GM21576 (cell line): ENCODE measurements around the gene NADK.
"Not testable (repeated sequence)": the region's sequence is repeated elsewhere in the genome, so short reads cannot be mapped to it uniquely, and the experiment has no call there.

Experiments used
- ATAC-seq: cut with Tn5 transposase; IDR thresholded peaks from one replicate; pipeline ENCODE4 v1.9.1; 2021; ENCODE audit warnings: mild to moderate bottlenecking, moderate library complexity; ENCODE audit not compliant: unreplicated experiment

The NADK gene

DNA sequence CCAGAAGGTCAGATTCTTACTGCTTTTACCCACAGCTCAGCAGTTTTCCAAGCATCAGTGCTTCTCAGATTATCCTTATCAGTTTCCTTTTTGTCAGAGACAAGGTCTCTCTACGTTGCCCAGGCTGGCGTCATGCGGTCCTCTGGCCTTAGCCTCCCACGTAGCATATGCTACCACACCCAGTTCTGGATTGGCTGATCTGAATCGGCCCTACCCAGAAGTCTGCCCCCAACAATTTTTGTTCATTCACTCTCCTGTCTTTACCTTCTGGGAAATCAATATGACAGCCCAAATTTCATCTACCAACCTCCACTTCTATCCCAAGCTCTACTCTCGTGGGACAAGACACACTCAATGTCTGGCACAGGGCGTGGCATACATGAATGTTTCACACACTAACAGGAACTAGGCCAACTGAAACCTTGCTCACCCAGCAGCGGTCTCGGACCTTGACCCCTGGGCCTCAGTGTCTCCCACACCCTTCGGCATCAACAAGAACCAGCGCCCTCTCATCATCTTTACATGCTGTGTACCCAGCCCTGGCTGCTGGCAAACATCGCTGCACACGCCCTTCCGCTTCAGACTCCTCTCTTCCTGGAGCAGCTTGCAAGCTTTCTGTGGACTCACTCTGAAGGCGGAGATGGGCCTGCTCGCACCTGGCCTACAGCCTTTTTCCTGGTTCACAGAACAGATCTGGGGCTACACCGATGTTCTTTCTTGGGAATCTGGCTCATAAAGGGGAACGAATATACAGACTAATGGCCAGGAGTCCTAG is 63.0 kb downstream of the NADK start:
- not testable (repeated sequence) for ATAC-seq

DNA sequence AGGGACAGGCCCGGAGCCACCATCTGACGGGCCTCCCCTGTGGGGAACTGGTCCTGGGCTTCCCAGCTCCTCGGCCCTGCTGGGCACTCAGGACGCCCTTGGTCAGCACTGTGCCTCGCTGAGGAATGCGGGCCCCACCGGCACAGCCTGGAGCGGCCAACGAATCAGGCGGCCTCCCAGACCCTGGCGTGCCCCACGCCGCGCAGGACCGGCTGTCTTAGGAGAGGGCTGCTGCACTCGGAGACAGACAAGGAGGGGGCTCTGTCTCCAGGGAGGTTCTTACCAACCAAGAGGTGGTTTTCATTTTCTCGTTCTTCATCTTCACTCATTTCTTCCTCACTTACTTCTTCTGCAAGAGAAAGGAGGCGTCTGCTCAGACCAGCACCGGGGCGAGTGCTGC is 70.4 kb downstream of the NADK start:
- ATAC-seq, result not testable (repeated sequence)

DNA sequence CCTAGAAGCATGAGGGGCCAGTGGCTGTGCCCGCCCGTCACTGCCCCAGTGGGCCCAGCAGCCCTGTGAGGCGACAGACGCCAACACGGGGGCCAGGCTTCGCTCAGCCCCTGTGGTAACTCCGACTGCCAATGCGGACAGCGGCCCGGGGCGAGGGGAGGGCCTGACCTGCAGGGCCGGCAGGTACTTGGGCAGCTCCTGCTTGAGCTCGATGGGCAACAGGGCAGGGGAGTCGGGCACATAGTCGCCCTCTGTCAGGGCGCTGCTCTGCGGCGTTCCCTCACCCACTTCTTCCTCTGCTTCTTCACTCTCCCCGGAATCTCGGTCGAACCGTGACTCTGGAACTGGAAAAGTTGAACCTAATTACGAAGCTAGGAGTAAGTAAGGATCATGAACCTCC is 71.0 kb downstream of the NADK start:
- not testable (repeated sequence) for ATAC-seq

DNA sequence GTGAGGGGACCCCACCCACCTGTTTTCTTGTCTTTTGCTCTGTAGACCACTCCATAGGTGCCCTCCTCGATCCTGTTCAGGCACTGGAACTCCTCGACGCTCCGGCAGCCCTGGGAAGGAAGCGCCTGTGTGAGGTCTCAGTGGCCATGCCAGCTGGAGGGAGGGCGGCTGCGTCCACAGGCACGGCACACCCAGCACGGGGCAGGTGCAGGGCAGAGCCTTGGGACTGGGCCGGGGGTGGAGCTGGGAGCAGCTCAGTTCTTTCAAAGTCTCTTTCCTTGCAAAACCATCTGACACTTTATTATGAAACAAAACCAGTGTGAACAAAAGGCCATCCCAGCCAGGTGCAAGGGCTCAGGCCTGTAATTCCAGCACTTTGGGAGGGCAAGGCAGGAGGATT is 72.6 kb downstream of the NADK start:
- ATAC-seq, result not testable (repeated sequence)

DNA sequence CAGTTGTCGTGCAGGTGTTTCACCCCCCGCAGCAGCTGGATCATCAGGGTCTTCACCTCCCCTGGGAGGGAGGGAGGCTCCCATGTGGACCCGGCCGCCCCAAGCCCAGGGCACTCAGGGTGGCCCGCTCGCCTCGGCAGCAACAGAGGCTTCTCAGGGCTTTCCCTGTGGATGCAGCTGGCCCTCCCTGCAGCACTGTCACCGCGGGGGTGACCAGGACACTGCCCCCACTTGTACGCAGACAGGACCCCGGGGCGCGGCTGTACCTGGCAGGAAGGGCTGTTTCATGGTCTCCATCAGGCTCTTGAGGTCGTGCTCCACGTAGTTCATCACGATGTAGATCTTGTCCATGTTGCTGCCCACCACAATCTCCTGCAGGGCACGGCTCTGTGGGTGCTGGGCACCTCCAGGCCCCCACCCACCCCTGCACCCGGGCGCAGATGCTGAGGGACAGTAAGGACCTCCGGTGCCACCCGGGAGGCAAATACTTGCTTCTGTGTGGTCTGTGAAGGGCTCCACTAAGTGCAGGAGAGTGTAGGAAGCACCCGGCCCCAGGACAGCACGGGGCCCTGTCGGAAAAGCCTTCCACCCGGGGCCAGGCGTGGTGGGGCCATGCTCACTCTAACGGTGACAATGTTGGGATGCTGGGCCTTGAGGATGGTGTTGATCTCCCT is 73.8 kb downstream of the NADK start:
- ATAC-seq, result not testable (repeated sequence)

DNA sequence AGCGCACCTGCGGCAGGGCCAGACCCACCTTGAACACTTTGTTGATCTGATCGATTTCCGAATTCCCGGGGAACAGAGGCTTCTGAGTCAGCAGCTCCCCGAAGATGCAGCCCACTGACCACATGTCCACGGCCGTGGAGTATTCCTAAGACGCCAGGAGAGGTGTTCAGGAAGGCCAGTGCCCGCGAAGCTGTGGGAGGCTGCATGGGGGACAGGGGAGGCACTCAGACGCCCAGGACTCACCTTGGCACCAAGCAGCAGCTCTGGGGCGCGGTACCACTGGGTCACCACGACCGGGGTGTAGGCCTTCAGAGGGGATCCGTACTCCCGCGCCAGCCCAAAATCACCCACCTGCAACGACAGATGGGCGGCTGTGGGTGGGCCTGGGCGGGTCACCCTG is 74.5 kb downstream of the NADK start:
- ATAC-seq, result no peak

DNA sequence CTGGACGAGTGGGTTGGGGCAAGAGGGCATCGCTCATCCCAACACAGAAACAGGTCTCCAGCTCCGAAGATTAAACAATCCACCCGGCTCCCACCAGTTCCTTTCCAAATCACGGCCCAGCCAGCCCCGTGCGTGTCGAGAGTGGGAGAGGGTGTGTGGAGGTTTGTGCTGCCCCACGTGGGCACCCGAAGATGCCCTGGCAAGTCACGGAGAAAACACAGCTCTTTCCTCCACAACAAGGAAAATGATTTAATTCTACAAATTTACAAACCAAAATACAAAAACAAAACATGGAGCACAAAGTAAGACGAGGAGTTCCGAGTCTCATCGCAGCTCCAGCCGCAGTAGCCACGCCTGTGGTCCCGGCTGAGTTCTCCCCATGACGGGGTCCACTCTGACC is 75.8 kb downstream of the NADK start:
- not testable (repeated sequence) for ATAC-seq
